Kasumi-1 (cell line): ENCODE results near the gene TMEM266.

Experiments
- DNase-seq, 2 experiments: peaks; one replicate each; lab custom pipeline; 2025; lab: John Stamatoyannopoulos, UW

The TMEM266 gene

GRCh38 chr15:76127880-76128279 is 68.1 kb downstream of the TMEM266 start:
- no peak for DNase-seq

GRCh38 chr15:76134537-76134936 is 74.8 kb downstream of the TMEM266 start:
- no peak for DNase-seq

- no peak for DNase-seq
Measured at GRCh38 chr15:76135516-76135915, 75.7 kb downstream of the TMEM266 start.

- no peak for DNase-seq
Measured at GRCh38 chr15:76138436-76138835, 78.7 kb downstream of the TMEM266 start.

GRCh38 chr15:76139368-76140073 is 79.7 kb downstream of the TMEM266 start:
- DNase-seq: peak; percentile 83

- DNase-seq: peak; percentile 23 to 32
Measured at GRCh38 chr15:76140074-76140464, 80.3 kb downstream of the TMEM266 start.

GRCh38 chr15:76146812-76147211 is 87.0 kb downstream of the TMEM266 start:
- no peak for DNase-seq

GRCh38 chr15:76147906-76148570 is 88.3 kb downstream of the TMEM266 start:
- DNase-seq: peak; percentile 20 to 46

GRCh38 chr15:76149291-76149915 is 89.6 kb downstream of the TMEM266 start:
- DNase-seq: no peak

GRCh38 chr15:76150513-76150912 is 90.7 kb downstream of the TMEM266 start:
- DNase-seq: peak; percentile 63

- peak; percentile 70 to 74 for DNase-seq
Measured at GRCh38 chr15:76150971-76151598, 91.3 kb downstream of the TMEM266 start.

GRCh38 chr15:76151599-76151974 is 91.8 kb downstream of the TMEM266 start:
- DNase-seq: no peak

GRCh38 chr15:76152197-76152596 is 92.4 kb downstream of the TMEM266 start:
- DNase-seq: no peak

GRCh38 chr15:76153241-76154197 is 93.7 kb downstream of the TMEM266 start:
- no peak for DNase-seq

- no peak for DNase-seq
Measured at GRCh38 chr15:76155731-76156130, 95.9 kb downstream of the TMEM266 start.

GRCh38 chr15:76158226-76158625 is 98.4 kb downstream of the TMEM266 start:
- no peak for DNase-seq

- DNase-seq: no peak
Measured at GRCh38 chr15:76158815-76159214, 99.0 kb downstream of the TMEM266 start.

GRCh38 chr15:76159282-76159681 is 99.5 kb downstream of the TMEM266 start:
- no peak for DNase-seq

- DNase-seq: no peak
Measured at GRCh38 chr15:76160426-76161152, 100.8 kb downstream of the TMEM266 start.

GRCh38 chr15:76161153-76162035 is 101.6 kb downstream of the TMEM266 start:
- DNase-seq: no peak
